Muscle layer of duodenum (tissue), 2 donors: ENCODE measurements around the gene ZNF202.

ENCODE experiments used
- H3K27ac ChIP-seq: one replicate; pipeline ENCODE4 v1.7.0; 2013; ENCODE audit warnings: mild to moderate bottlenecking, low read length
- H3K27me3 ChIP-seq: one replicate; pipeline ENCODE4 v1.7.0; 2013; ENCODE audit warnings: low read depth, mild to moderate bottlenecking, control low read depth, low read length
- H3K36me3 ChIP-seq, 2 donors: one replicate each; pipeline ENCODE4 v1.7.0; 2013; ENCODE audit warnings: low read length in 2 of 2, control low read depth in 1 of 2, mild to moderate bottlenecking in 1 of 2; ENCODE audit not compliant: insufficient read depth in 2 of 2, control insufficient read depth in 1 of 2
- H3K4me1 ChIP-seq, 2 donors: one replicate each; pipeline ENCODE4 v1.7.0; 2013; ENCODE audit warnings: low read length in 2 of 2, mild to moderate bottlenecking in 2 of 2, control low read depth in 1 of 2, moderate library complexity in 1 of 2; ENCODE audit not compliant: insufficient read depth in 2 of 2, control insufficient read depth in 1 of 2
- H3K4me3 ChIP-seq, 2 donors: one replicate each; pipeline ENCODE4 v1.7.0; 2013; ENCODE audit warnings: low read length in 2 of 2, low read depth in 1 of 2, mild to moderate bottlenecking in 1 of 2
- H3K9me3 ChIP-seq, 2 donors: one replicate each; pipeline ENCODE4 v1.7.0; 2013; ENCODE audit warnings: low read length in 2 of 2, control low read depth in 1 of 2, mild to moderate bottlenecking in 1 of 2; ENCODE audit not compliant: control insufficient read depth in 1 of 2
- donor health status: healthy.

The ZNF202 gene

GRCh38 chr11:123682696-123683410 lies 58.6 kb downstream of the ZNF202 start:
- Histone ChIP-seq H3K27ac (no peak overlapping the region), H3K4me3 (no peak overlapping the region), H3K9me3 (no peaks in the 10 kb centered on the region), H3K36me3 (no peaks in the 10 kb centered on the region), H3K27me3 (no peaks in the 10 kb centered on the region), H3K4me1 (no peaks in the 10 kb centered on the region)

GRCh38 chr11:123681030-123681429 lies 60.4 kb downstream of the ZNF202 start:
- H3K36me3 ChIP-seq = no peaks in the 10 kb centered on the region
- no peaks in the 10 kb centered on the region for H3K9me3 ChIP-seq
- H3K4me3 ChIP-seq = no peak overlapping the region
- no peaks in the 10 kb centered on the region for H3K4me1 ChIP-seq
- H3K27ac ChIP-seq = no peak overlapping the region
- H3K27me3 ChIP-seq = no peaks in the 10 kb centered on the region

- Histone ChIP-seq H3K9me3 (no peaks in the 10 kb centered on the region), H3K4me3 (no peak overlapping the region), H3K36me3 (no peaks in the 10 kb centered on the region), H3K4me1 (no peaks in the 10 kb centered on the region), H3K27me3 (no peaks in the 10 kb centered on the region), H3K27ac (no peak overlapping the region)
Observed at GRCh38 chr11:123678246-123678645, 63.2 kb downstream of the ZNF202 start.

DNA sequence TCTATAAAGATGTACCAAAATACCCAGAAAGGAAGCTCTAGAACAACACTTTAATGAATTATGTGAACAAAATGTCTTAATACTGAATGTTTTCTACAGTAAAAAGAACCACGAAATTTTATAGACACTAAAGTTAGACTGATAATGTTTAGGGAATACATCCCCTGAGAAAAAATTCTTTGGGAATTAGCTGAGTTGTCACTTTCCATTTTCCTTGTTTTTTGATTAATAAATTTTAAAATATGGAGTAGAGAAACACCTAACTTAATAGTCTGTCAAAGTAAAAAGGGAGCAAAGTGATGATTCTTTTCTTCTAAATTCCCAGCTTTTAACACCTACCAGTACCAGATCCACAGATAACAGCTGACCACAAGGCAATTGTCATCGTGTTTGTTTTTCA lies 64.0 kb downstream of the ZNF202 start:
- no peaks in the 10 kb centered on the region for H3K36me3 ChIP-seq
- no peaks in the 10 kb centered on the region for H3K9me3 ChIP-seq

GRCh38 chr11:123674297-123674696 lies 67.2 kb downstream of the ZNF202 start:
- Histone ChIP-seq H3K9me3 (no peaks in the 10 kb centered on the region), H3K4me3 (no peak overlapping the region), H3K27ac (no peak overlapping the region), H3K4me1 (no peaks in the 10 kb centered on the region), H3K36me3 (no peaks in the 10 kb centered on the region), H3K27me3 (no peaks in the 10 kb centered on the region)

More for the DNA sequence above, 64.0 kb downstream of the ZNF202 start:
- no peaks in the 10 kb centered on the region for H3K4me1 ChIP-seq
- H3K27ac ChIP-seq = no peak overlapping the region
- no peak overlapping the region for H3K4me3 ChIP-seq
- H3K27me3 ChIP-seq = no peaks in the 10 kb centered on the region
